GM19035 (cell line): ENCODE results near the gene SLC4A9.
"Not testable (repeated sequence)": the region's sequence is repeated elsewhere in the genome, so short reads cannot be mapped to it uniquely, and the experiment has no call there.

Experiments
- ATAC-seq: cut with Tn5 transposase; IDR thresholded peaks from one replicate; pipeline ENCODE4 v1.9.1; 2021; ENCODE audit not compliant: unreplicated experiment

Gene SLC4A9

DNA sequence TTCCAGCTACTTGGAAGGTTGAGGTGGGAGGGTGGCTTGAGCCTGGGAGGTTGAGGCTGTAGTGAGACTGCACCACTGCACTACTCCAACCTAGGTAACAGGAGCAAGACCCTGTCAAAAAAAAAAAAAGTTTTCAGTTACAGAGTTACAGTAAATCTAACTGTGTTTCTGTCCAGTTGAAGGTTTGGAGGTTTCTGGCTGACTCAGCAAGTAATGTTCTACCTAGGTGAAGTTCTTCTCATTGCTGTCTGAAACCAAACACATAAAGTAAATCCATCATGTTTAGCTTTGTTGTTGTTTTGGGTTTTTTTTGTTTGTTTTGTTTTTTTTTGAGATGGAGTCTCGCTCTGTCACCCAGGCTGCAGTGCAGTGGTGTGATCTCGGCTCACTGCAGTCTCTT lies 33.7 kb downstream of the SLC4A9 start:
- ATAC-seq: no peak

DNA sequence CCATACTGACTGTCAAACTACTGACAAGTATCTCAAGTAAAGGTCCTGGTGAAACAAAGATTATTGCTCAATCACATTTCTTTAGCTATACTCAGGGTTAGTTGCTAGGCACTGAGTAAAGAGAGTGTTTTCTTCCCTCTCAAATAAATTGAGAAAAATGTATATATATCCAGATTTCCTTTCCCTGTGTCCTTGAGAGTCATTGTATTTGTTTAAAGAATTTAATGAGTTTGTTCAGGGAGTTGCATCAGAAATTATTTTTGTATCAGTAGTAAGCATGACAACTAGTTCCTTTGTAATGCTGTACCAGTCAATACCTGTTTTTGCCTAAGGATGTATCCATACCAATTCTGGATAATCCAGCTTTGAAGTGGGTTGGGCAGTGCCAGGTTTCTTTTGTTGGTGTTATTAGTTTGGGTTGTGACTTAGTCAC lies 38.4 kb downstream of the SLC4A9 start:
- ATAC-seq: no peak

DNA sequence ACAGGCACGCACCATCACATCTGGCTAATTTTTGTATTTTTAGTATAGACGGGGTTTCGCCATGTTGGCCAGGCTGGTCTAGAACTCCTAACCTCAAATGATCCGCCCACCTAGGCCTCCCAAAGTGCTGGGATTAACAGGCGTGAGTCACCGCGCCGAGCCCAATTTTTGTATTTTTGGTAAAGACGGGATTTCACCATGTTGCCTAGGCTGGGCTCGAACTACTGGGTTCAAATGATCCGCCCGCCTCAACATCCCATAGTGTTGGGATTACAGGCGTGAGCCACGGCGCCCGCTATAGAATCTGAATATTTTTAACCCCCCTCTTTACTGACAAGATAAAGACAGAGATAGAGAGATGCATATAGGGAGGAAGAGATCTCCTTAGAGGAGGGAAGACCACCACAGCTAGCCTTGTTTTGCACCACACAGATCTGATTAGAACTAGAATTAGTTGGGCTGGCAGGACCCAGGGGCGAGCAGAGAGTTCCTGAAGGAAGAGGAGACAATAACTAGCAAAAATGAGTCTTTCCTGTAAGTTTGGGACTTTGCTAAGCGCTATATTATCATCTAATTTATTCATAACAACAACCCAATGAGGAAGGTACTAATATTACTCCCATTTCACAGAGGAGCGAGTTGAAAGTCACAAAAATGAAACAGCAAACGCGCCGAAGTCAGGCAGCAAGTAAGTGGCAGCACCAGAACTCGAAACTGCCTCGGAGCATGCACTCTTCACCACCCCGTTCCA lies 40.2 kb downstream of the SLC4A9 start:
- ATAC-seq: peak; percentile 2

DNA sequence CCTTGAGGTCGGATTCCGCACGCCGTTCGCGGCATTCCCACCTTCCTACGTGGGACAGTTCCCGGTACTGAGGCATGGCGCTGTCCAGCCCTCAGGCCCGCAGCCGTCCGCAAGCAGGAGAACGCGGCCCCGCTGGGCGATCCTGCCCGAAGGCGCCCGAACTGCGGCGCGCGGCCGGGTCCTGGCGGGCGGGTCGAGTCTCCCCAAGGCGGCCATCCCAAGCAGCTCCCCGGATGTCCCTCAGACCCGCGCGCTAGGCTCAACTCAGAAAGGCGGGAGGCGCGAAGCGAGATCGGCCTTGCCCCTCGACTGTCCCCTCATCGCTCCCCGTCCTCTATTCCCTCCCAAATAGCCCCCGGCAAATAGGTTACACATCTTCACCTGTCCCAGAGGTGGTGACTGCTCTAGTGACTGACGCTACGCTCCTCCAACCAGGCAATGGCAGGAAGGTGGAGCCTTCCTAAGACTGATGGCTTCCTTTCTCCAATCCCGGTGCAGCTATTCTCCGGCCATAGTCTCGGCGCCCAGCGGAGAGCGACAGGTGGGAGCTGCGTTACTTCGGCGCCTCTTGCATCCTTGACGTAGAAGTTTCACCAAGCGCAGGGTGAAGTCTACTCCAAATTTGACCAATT lies 40.9 kb downstream of the SLC4A9 start:
- ATAC-seq: peak; percentile 67

DNA sequence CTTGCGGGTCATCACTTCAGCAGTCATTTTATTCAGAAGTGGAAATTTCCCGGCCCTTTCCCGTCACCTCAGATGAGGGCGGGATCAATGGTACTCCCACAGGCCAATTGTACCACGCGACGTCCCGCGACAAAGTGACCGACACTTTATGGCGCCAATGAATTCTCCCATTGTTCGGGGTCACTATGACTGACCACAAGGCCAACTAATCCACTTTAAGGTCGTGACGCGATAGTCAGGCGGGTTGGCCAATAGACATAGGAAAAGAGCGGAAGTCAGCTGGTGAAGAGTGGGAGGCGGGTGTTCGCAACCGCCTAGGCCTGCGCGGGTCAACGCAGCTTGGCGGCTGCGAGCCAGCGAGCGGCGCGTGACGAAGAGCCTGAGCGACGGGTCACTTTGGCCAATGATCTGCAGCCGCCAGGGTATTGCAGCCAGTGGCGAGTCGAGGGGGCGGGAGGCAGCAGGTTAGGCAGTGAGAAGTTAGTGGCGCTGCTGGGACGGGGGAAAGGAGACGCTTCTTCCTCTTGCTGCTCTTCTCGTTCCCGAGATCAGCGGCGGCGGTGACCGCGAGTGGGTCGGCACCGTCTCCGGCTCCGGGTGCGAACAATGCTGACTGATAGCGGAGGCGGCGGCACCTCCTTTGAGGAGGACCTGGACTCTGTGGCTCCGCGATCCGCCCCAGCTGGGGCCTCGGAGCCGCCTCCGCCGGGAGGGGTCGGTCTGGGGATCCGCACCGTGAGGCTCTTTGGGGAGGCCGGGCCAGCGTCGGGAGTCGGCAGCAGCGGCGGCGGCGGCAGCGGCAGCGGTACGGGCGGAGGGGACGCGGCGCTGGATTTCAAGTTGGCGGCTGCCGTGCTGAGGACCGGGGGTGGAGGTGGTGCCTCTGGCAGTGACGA lies 41.6 kb downstream of the SLC4A9 start, which contains the start of gene ANKHD1:
Gene ANKHD1, plus strand, starts transcription at position 472 of the 896 bp plus-strand sequence. Its CDS starts 135 bp downstream, at position 607.
- peak; percentile 82 for ATAC-seq

DNA sequence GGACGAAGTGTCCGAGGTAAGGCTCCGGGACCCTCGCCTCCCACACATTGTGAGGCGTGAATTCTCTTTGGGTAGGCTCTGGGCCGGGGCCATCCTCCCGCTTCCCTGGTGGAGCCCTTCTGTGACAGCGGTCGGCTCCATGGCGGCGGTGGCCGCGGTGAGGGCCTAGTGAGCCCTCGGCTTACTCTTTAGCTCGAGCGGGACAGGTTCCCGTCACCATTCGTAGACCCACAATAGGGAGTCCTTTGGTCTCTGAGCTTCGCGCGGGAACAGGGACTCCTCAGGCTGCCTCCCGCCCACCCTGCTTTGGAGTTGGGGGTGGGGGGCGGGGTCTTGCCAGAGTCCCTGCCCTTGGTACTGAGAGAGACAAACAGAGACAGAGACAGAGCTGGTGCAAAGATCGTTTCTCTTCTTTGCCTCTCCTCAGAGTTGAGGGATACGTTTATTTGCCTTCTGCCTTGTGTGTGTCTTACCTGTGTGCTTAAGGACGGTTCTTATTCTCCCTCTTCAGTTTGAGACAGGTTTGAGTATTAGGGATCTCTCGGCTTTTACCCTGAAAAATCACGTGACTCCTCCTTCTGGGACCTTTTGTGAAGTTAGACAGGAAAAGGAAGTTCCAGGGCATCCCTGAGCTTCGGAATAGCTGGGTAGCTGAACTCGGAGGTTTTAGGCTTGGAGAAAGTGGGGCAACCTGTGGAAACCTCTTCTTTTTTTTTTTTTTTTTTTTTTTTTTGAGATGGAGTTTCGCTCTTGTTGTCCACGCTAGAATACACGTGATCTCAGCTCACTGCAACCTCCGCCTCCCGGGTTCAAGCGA lies 42.5 kb downstream of the SLC4A9 start:
- peak; percentile 0 for ATAC-seq

DNA sequence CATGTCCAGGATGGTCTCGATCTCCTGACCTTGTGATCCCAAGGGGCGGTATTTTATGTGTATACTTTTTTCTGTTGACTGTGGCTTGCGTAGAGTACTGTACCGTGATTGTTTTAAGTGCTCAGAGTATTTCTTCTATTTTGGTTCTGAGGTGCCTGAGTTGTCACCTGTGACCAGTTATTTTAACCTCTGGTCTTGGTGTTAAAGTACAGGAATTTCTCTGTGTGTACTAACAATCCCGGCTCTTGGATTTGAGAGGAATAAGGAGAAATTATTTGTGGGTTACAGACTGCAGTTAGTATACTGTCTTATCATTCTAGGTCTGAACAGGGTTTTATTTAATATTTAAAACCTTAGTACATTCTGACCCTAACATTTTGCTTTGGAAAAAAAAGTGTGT lies 43.6 kb downstream of the SLC4A9 start:
- ATAC-seq: no peak

DNA sequence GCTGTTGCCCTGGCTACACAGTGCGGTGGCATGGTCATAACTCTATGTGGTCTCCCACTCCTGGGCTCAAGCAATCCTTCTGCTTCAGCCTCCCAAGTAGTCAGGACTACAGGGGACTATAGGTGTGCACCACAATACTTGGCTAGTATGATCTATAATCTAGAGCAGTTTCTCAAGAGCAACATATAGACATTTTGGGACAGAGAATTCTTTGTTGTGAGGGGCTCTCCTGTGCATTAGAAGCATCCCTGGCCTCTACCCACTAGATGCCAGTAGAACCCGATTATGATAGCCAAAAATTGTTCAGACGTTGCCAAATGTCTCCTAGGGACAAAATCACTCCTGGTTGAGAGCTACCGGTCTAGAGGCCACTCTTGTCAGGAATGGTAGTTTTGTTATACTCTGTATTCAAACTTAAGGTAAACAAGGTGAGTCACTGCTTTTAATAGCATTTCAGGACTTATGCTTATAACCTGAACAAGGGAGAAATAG lies 48.8 kb downstream of the SLC4A9 start:
- no peak for ATAC-seq

DNA sequence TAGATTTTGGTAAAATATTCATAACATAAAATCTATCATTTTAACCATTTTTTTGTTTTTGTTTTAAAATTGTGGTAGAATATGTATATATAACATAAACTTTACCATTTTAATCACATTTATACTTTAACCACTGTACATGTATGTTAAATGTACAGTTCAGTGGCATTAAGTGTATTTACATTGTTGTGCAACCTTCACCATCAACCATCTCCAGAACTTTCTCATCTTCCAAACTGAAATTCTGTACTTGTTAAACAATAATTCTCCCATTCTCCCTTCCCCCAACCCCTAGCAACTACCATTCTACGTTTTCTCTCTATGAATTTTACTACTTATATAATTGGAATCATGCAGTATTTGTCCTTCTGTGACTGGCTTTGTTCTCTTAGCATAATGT lies 53.2 kb downstream of the SLC4A9 start:
- ATAC-seq: no peak

DNA sequence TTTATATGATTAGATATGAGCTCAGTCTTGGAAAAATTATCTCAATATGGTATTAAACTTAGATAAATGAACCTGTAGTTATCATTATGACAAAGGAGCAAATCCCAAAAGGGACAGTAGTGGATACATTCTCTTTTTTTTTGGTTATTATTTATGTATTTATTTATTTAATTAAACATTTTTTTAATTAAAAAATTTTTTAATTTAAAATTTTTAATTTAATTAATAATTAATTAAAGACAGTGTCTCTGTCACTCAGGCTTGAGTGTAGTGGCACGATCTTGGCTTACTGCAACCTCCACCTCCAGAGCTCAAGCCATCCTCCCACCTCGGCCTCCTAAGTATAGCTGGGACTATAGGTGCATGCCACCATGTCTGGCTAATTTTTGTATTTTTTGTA lies 57.2 kb downstream of the SLC4A9 start:
- no peak for ATAC-seq

DNA sequence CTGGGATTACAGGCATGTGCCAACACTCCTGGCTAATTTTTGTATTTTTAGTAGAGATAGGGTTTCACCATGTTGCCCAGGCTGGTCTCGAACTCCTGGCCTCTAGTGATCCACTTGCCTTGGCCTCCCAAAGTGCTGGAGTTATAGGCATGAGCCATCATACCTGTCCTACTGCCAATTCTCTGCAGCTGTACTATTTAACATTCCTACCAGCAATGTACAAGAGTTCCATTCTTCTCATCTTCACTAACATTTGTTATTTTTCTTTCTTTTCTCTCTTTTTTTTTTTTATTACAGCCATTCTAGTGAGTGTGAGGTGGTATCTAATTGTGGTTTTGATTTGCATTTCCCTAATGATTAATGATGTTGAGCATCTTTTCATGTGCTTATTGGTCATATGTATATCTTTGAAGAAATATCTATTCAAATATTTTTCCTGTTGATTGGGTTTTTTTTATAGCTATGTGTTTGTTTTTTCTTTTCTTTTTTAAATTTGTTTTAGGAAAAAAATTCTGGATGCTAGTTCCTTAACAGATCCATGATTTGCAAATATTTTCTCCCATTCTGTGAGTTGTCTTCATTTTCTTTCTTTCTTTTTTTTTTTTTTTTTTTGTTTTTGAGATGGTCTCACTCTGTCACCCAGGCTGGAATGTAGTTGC lies 59.0 kb downstream of the SLC4A9 start:
- no peak for ATAC-seq

DNA sequence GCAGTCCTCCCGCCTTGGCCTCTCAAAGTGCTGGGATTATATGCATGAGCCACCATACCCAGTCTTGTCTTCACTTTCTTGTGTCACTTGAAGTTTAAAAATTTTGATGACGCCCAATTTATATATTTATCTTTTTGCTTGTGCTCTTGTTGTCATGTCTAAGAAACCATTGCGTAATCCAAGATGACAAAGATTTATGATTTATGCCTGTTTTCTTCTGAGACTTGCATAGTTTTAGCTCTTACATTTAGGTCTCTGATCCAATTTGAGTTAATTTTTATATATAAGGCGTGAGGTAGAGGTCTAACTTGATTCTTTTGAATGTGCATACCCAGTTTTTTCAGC lies 60.2 kb downstream of the SLC4A9 start:
- ATAC-seq: no peak

DNA sequence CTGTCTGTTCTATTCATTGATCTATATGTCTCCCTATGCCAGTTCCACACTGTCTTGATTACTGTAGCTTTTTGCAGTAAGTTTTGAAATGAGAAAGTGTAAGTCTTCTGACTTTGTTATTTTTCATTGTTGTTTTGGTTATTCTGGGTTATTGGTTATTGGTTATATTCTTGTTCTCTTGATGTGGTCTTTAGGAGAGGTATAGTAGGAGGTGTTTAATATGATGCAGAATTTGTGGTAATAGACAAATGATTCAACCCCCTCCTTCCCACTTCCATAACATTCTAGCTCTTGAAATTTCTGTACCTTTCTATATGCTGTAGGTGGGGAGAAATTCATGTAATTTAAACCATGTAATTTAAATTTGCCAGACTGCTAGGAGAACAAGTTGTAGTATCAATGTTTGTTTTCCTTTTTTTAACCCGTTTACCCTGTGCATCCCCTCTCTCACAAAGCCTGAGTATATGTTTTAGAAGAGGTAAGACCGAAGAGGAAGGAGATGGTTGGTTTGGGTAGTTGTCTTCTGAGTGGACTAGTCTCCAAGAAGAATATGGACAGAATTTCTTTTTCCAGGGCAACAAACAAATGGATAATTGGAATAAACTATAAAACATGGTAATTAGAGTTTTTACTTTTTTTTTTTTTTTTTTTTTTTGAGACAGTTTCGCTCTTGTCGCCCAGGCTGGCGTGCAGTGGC lies 60.8 kb downstream of the SLC4A9 start:
- no peak for ATAC-seq

DNA sequence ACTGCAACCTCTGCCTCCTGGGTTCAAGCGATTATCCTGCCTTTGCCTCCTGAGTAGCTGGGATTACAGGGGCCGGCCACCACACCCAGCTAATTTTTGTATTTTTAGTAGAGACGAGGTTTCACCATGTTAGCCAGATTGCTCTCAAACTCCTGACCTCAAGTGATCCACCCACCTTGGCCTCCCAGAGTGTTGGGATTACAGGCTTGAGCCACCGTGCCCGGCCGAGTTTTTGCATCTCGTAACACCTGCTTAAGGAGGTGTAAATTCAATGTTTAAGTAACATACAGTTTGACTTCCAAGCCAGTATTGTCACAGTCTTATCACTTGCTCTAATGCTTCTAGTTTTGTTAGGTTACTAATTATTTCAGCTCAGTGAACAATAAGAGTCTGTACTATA lies 61.4 kb downstream of the SLC4A9 start:
- not testable (repeated sequence) for ATAC-seq

DNA sequence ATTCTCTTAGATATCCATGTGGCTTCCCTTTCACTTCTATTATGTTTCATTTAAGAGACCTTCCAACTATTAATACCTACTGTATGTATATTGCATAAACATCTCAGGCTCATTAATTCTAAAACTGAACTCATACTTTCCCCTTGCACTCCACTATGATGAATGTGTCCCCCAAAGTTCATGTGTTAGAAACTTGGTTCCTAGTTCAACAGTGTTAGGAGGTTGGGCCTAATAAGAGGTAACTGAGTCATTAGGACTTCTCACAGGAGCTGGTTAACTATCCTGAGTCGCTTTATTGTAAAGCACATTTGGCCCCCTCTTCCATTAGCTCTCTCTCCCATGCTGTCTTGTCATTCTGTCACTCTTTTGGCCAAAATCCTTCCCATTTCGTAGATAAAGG lies 63.6 kb downstream of the SLC4A9 start:
- no peak for ATAC-seq

DNA sequence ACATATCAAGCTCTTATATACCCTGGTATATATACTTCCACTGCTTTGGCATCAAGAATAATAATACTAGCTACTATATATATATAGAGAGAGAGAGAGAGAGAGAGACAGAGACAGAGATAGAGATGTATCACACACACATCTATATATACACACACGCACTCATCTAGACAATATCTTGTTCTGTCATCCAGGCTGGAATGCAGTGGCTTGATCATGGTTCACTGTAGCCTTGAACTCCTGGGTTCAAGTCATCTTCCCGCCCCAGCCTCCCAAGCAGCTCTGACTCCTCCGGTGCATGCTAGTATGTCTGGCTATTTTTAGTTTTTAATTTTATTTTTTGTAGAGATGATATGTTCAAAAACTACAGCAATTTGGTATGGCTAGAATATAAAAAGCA lies 64.1 kb downstream of the SLC4A9 start:
- ATAC-seq: no peak
